OCI-M2 (cell line): Measurements from ENCODE around the gene COG5.
"Not testable (repeated sequence)": the region's sequence is repeated elsewhere in the genome, so short reads cannot be mapped to it uniquely, and the experiment has no call there.

Experiments
- DNase-seq: peaks from one replicate; lab custom pipeline; 2025; ENCODE audit not compliant: unreplicated experiment; lab: John Stamatoyannopoulos, UW

COG5 gene

DNA sequence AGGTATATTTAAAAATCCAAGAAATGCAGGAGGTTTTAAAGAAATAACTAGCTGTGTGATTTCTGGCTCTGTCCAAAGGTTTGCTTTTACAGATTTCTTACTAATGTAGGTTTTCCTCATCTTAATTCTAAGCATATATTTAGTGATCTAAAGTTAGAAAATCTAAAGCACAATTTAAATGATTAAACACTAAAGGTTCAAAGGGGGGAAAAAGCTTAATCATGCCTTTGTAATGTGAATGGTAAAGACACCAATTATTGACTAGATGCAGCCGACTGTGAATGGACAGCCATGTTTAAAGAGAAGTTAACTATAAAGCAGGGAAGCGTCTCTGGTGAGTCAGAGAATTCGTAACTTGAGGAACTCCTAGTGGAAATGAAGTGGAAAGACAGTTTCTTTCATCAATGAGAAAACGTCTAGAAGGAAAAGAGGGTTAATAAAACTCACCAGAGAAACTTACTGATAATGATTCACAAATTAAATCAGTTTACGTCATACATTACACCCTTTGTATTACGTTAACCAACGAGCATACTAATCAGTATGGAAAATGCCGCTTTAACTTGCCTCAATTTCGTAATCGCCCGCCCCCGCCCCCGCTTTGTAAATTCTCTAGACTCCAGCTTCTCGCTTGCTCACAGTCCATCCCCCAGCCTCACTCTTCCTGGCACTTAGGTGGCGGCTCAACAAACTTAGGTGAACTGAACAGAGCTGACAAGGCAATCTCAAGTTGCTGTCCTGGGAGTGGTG, 396.1 kb downstream of the COG5 start:
- DNase-seq, result no peak

DNA sequence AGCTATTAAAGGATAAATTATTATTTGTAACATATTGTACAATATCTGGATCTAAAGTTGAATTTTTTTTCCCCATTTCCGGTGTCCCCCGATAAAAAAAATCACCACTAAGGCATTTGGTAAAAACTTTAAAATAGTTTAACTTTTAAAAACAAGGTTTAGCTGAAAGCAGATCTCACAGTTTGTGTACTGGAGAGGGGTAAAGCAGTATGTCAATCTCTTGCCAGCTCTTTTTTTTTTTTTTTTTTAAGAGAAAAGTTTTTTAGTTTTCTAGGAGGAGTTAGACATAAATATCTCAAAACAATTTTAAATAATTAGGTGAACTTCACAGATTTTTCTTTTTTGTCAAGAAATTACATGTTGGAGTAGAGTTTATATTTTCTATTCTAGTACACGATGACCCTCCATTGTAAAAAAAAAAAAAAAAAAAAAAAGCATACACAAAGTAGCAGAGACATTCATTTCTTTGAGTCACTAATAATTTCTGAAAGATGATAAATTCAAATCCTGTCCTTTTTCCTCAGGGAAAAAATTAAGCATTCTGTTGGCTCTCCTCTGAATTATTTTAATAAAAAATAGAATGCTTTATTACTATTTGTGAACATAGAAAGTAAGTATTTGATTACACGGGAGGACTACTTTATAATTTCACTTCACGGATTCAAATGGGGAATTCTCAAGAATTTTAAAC, 396.8 kb downstream of the COG5 start:
- no peak for DNase-seq

DNA sequence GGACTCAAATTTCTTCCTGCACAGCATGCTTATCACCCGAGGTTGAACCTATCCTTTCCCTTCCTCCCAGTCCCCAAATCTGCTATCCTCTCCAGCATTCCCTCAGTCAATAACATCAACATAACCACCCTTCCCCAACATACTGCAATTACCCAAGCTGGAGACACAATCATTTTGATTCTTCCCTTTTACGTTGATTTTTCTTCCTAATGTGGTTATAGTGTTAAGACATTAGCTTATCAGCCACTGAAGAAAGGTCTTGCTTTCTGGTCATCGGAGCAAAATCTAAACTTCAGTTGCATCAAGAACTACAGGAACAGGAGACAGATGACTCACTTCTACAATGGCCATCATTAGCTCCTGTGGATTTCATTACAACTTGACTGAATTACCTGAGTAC, 398.4 kb downstream of the COG5 start:
- DNase-seq, result no peak

DNA sequence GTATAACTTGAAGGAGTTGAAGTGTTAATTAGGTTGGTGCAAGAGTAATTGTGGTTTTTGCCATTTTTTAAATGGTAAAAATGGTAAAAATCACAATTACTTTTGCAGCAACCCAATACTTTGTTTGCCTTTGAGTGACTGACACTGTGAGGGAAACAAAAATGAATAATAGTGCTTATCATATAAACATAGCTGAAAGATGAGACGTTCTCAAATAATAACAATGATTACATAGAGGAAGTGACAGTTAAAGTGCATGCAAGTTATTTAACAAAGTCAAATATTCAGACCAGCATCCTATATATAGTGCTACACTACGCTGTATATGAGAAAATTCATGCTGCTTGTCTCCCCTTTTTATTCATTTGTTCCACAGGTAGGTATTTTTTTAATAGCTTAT, 399.6 kb downstream of the COG5 start:
- DNase-seq, result no peak

DNA sequence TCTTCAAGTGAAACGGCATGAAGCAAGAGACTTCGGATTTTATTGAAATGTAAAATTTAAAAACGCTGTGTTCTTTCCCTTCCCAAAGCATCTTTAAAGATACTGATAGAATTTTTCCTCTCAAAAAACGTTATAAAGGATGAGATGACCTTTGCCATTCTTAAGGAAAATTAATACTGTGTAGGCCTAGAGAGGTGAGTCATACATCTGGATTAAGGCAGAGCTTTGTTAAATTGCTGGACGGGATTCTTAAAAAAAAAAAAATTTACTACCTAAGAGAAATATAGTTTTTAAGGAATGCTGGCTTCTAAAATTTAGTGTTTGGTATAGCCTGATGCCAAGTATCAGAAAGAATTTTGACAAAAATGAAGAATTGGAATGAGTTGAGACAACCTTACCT, 401.2 kb downstream of the COG5 start:
- DNase-seq, result no peak

DNA sequence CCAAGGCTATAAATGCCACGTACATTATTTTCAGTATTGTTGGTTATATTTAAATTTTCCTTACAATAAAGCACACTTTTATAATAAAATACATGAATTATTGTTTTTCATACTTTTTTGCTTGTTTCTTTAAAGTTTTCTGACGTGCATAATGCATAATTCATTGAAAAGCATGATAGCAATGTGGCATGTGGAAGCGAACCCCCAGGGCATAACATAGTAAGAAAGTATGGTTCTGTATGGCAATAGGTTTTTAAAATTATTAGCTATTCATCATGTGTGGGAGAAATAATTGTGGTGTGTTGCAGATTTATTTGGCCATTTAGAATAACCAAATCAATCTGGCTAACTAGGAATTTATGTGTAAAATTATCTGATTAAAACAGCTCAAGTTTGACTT, 402.3 kb downstream of the COG5 start:
- no peak for DNase-seq

DNA sequence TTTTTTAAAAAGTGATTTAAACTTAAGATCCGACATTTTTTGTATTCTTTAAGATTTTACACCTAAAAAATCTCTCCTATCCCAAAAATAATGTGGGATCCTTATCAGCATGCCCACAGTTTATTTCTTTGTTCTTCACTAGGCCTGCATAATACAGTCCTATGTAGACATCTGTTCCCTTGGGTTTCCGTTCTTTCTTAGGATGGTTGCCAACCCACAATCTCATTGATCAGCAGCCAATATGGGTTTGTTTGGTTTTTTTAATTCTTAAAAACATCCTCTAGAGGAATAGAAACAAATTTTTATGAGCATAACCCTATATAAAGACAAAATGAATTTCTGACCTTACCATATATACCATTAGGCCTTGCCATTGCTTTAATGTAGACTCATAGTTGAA, 403.3 kb downstream of the COG5 start:
- no peak for DNase-seq

DNA sequence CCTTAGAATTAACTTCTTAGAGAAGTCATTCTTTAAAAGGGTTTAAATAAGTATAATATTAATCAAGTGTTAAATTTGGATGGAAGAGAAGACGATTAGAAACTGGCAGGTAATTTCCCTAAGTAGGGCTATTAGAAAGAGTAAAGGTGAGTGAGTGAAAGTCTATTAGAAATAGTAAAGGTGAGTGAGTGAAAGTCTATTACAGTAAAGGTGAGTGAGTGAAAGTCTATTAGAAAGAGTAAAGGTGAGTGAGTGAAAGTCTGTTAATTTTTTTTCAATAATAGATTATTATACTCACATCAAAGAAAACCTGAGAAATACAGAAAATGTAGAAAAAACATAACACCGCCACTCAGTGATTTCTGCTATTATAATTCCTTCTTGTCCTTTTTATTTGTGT, 405.7 kb downstream of the COG5 start:
- no peak for DNase-seq

DNA sequence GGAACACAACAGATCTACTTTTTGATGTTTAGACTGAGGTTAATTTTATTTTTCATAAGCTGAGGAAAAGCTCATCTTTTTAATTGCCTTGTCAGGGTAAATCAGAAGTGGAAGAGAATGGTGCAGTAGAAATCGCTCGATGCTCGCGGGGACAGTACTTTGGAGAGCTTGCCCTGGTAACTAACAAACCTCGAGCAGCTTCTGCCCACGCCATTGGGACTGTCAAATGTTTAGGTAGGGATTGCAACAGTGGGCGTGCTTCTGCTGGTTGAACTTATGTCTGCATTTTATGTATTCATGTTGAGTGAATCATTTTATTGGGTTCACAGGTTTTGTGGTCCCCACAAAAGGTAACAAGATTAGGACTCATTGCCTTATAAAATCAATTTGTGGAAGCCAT, 406.6 kb downstream of the COG5 start:
- DNase-seq, result no peak

DNA sequence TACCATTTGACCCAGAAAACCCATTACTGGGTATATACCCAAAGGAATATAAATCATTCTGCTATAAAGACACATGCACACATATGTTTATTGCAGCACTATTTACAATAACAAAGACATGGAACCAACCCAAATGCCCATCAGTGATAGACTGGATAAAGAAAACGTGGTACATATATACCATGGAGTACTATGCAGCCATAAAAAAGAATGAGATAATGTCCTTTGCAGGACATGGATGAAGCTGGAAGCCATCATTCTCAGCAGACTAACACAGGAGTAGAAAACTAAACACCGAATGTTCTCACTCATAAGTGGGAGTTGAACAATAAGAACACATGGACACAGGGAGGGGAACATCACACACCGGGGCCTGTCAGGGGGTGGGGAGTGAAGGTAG, 408.0 kb downstream of the COG5 start:
- not testable (repeated sequence) for DNase-seq

DNA sequence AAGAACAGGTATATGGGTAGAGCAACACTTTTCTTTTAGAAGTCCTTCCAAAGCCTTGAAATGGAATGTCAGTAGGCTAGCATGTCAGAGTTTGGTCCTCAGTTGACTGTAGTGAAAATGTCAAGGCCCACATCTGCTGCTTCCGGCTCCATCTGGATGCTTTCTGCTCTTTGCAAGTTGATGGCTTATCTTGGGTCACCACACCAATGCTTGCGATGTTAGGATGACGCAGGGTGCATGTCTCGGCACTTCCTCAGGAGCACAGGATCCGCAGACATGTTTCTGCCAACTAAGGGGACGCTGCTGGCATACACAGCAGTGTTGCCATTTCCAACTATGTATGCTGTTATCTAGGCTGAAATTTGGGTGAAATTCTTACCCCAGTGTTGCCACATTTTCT, 408.9 kb downstream of the COG5 start:
- no peak for DNase-seq

DNA sequence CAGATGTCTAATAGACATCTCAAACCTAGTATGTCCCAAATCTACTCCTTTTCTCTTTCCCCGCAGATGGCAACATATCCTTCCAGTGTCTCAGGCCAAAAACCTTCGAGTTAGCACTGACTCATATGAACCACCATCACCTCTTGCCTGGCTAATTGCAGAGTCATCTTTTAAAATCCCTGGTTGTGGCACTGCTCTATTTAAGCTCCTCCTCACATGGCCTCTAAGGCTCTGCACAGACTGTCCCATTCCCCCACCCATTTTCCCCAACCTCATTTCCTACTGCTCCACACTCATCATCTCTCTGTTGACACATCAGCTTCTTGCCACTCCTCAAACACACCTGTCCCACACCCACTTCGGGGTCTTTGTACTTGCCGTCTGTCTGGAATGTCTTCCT, 411.7 kb downstream of the COG5 start:
- DNase-seq, result no peak
